ENCODE measurements around the gene MNT.

GRCh38 chr17:2362416-2362815 is 38.4 kb downstream of the MNT start:
- no peak for TF ChIP-seq CTCF (IDR thresholded peaks at IDR 0.05 in 2 of 3, conservative IDR thresholded peaks at IDR 0.05 in 1 of 3; ENCODE audit: insufficient read depth in 2 of 3, low read depth in 1 of 3, low read length in 3 of 3)
- TF ChIP-seq TAF15 (IDR thresholded peaks at IDR 0.05; ENCODE audit: low read depth, low read length), result no peak
- no peak for TF ChIP-seq ZNF23 (CRISPR knock-in tag; IDR thresholded peaks at IDR 0.05)
- no peak for TF ChIP-seq SPI1 (IDR thresholded peaks at IDR 0.05; ENCODE audit: borderline replicate concordance, low read depth, low read length)
- TF ChIP-seq SIN3A (IDR thresholded peaks at IDR 0.05; ENCODE audit: borderline replicate concordance in 2 of 2, control insufficient read depth in 1 of 2, low read depth in 2 of 2, low read length in 2 of 2), result no peak
- no peak for TF ChIP-seq LCOR (CRISPR knock-in tag; IDR thresholded peaks at IDR 0.05)
- TF ChIP-seq POLR2AphosphoS5 (IDR thresholded peaks at IDR 0.05; ENCODE audit: control insufficient read depth, insufficient read depth, low read depth, low read length), result no peak

Data from K562 (cell line).